Measurements from ENCODE around the gene EPHA6.
"Not testable (repeated sequence)": the region's sequence is repeated elsewhere in the genome, so short reads cannot be mapped to it uniquely, and the experiment has no call there.

The EPHA6 gene

GRCh38 chr3:97579365-97579764, 765.0 kb downstream of the EPHA6 start:
- peak; percentile 14 for DNase-seq (ENCODE audit: low spot score)
- POLR2A ChIA-PET (ENCODE audit: low non-redundant PET): no interaction called here
- CTCF ChIA-PET: no interaction called here

GRCh38 chr3:97610626-97611025, 796.2 kb downstream of the EPHA6 start:
- H3K27ac ChIP-seq: no peak overlapping the region
- ChIA-PET POLR2A (ENCODE audit: low non-redundant PET) (no interaction called here), CTCF (no interaction called here)
- no peak for TF ChIP-seq CTCF (conservative IDR thresholded peaks at IDR 0.05; ENCODE audit: low read depth)
- DNase-seq (ENCODE audit: low spot score): no peak

More at GRCh38 chr3:97579365-97579764, 765.0 kb downstream of the EPHA6 start:
- no peak for TF ChIP-seq CTCF (conservative IDR thresholded peaks at IDR 0.05; ENCODE audit: low read depth)
- H3K27ac ChIP-seq: no peak overlapping the region

- ChIA-PET POLR2A (ENCODE audit: low non-redundant PET) (no interaction called here), CTCF (no interaction called here)
- H3K27ac ChIP-seq: no peak overlapping the region
- no peak for TF ChIP-seq CTCF (conservative IDR thresholded peaks at IDR 0.05; ENCODE audit: low read depth)
- no peak for DNase-seq (ENCODE audit: low spot score)
Measured at GRCh38 chr3:97612632-97613031, 798.2 kb downstream of the EPHA6 start.

- no peak for TF ChIP-seq CTCF (conservative IDR thresholded peaks at IDR 0.05; ENCODE audit: low read depth)
- DNase-seq (ENCODE audit: low spot score): no peak
- ChIA-PET CTCF (no interaction called here), POLR2A (ENCODE audit: low non-redundant PET) (no interaction called here)
- no peak overlapping the region for H3K27ac ChIP-seq
Measured at GRCh38 chr3:97613139-97613538, 798.7 kb downstream of the EPHA6 start.

GRCh38 chr3:97620514-97620913, 806.1 kb downstream of the EPHA6 start:
- H3K27ac ChIP-seq; POLR2A ChIA-PET (ENCODE audit: low non-redundant PET); CTCF ChIA-PET; DNase-seq (ENCODE audit: low spot score): not testable (repeated sequence)

GRCh38 chr3:97636465-97636864, 822.1 kb downstream of the EPHA6 start:
- no peak for DNase-seq (ENCODE audit: low spot score)
- ChIA-PET POLR2A (ENCODE audit: low non-redundant PET) (no interaction called here), CTCF (interaction anchor here (0.6 kb wide), 2 partner anchors 102 to 191 kb away, joined by 3 to 4 read pairs; no protein-coding TSS in a partner anchor)
- no peak for TF ChIP-seq CTCF (conservative IDR thresholded peaks at IDR 0.05; ENCODE audit: low read depth)
- no peak overlapping the region for H3K27ac ChIP-seq

GRCh38 chr3:97646932-97647331, 832.5 kb downstream of the EPHA6 start:
- no peak overlapping the region for H3K27ac ChIP-seq
- DNase-seq (ENCODE audit: low spot score): no peak
- ChIA-PET POLR2A (ENCODE audit: low non-redundant PET) (no interaction called here), CTCF (no interaction called here)
- TF ChIP-seq CTCF (conservative IDR thresholded peaks at IDR 0.05; ENCODE audit: low read depth): no peak

Data from RWPE1 (cell line).